Lung (tissue), 12 donors: ENCODE measurements around the gene SURF6. TPM values are rescaled to one million over a fixed set of nuclear protein-coding genes. Genes with fewer than 3 reads are reported as not detected.
A peak's percentile ranks its signal among the peaks of the same experiment; 100 is the strongest.

ENCODE experiments used
- ATAC-seq: fragments of 200-7000 bp; cut with Tn5 transposase; one replicate; pipeline ENCODE4 v1.9.1; 2020; ENCODE audit warnings: moderate number of reproducible peaks; ENCODE audit not compliant: insufficient read depth, low FRiP score
- DNase-seq, 3 donors: peaks; one replicate each; pipeline ENCODE4 v3.0.0-alpha.2; 2013 to 2017
- H3K27ac ChIP-seq, 2 donors: one replicate each; pipeline ENCODE4 v1.5.1; 2013; ENCODE audit warnings: mild to moderate bottlenecking in 2 of 2, moderate library complexity in 2 of 2, control low read depth in 1 of 2, inconsistent platforms in 1 of 2, low read depth in 1 of 2, low read length in 1 of 2
- H3K27me3 ChIP-seq, 3 donors: one replicate each; pipeline ENCODE4 v1.5.1; 2013; ENCODE audit warnings: low read length in 2 of 3; ENCODE audit not compliant: control insufficient read depth in 3 of 3, insufficient read depth in 3 of 3
- H3K36me3 ChIP-seq, 4 donors: one replicate each; pipeline ENCODE4 v1.5.1; 2013; ENCODE audit warnings: low read length in 4 of 4, mild to moderate bottlenecking in 1 of 4, moderate library complexity in 1 of 4; ENCODE audit not compliant: control insufficient read depth in 4 of 4, insufficient read depth in 4 of 4
- H3K4me1 ChIP-seq, 5 donors: one replicate each; pipeline ENCODE4 v1.5.1; 2013; ENCODE audit warnings: low read length in 5 of 5, mild to moderate bottlenecking in 2 of 5, moderate library complexity in 1 of 5; ENCODE audit not compliant: control insufficient read depth in 5 of 5, insufficient read depth in 5 of 5
- H3K4me3 ChIP-seq: one replicate; pipeline ENCODE4 v1.5.1; 2013; ENCODE audit warnings: mild to moderate bottlenecking, control low read depth, moderate library complexity
- H3K9ac ChIP-seq, 2 donors: one replicate each; pipeline ENCODE4 v1.5.1; 2013; ENCODE audit warnings: low read length in 2 of 2, control low read depth in 1 of 2; ENCODE audit not compliant: insufficient read depth in 1 of 2
- H3K9me3 ChIP-seq, 4 donors: one replicate each; pipeline ENCODE4 v1.5.1; 2013; ENCODE audit warnings: low read length in 3 of 4, mild to moderate bottlenecking in 1 of 4, moderate library complexity in 1 of 4; ENCODE audit not compliant: control insufficient read depth in 4 of 4, insufficient read depth in 3 of 4
- WGBS, 2 donors: extraction: QIAGEN DNeasy Blood & Tissue Kit; methylation state at CpG; one replicate each; pipeline ENCODE4 v1.1.7; 2013; 5-methylcytosine and 5-hydroxymethylcytosine counted together
- polyA plus RNA-seq, 2 donors: library from polyadenylated mRNA; stranded (reverse); fragments of 200-250 nt; gene quantifications; one replicate each; pipeline ENCODE4 v1.2.1, GENCODE V29; 2013
- total RNA-seq, 2 donors: library from RNA; depleted of rRNA in 1 of 2; stranded (reverse); fragments of >200 nt in 1 of 2; gene quantifications; one replicate each; pipeline ENCODE4 v1.2.1, GENCODE V29; 2014 to 2021
- TF ChIP-seq, protein P1 (sequence below): IDR thresholded peaks from 2 replicates; pipeline ENCODE4 v1.5.1; 2012; ENCODE audit warnings: mild to moderate bottlenecking; ENCODE audit errors: control extremely low read depth, extremely low read depth
- donor health status: control.
- donor health status: control.
- donor health status: Bipolar disorder and iron deficiency.
- donor health status: healthy.
- donor health status: DM: yes; HTN: yes; CAD: no.

Gene SURF6
- total and polyA plus RNA-seq, 4 donors, result 13.7 to 25.6 (median 23.8) TPM

DNA sequence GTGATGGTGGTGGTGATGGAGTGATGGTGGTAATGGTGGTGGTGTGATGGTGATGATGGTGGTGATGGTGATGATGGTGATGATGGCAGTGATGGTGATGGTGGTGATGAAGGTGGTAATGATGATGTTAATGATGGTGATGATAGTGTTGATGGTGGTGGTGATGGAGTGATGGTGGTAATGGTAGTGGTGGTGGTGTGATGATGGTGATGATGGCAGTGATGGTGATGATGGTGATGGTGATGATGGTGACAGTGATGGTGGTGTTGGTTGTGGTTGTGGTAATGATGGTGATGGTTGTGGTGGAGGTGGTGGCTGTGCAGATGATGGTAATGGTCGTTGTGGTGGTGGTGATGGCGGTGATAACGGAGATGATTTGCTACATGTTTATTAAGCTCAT is 47.5 kb upstream of the SURF6 start:
- Histone ChIP-seq H3K9me3 (no peaks in the 10 kb centered on the region), H3K36me3 (peaks cover 0 to 2% (median 0%) of the 10 kb centered on the region in 4 donors), H3K9ac (no peak overlapping the region), H3K4me3 (no peak overlapping the region), H3K27ac (no peak overlapping the region), H3K4me1 (no peaks in the 10 kb centered on the region), H3K27me3 (no peaks in the 10 kb centered on the region)
- TF ChIP-seq, protein P1, sequence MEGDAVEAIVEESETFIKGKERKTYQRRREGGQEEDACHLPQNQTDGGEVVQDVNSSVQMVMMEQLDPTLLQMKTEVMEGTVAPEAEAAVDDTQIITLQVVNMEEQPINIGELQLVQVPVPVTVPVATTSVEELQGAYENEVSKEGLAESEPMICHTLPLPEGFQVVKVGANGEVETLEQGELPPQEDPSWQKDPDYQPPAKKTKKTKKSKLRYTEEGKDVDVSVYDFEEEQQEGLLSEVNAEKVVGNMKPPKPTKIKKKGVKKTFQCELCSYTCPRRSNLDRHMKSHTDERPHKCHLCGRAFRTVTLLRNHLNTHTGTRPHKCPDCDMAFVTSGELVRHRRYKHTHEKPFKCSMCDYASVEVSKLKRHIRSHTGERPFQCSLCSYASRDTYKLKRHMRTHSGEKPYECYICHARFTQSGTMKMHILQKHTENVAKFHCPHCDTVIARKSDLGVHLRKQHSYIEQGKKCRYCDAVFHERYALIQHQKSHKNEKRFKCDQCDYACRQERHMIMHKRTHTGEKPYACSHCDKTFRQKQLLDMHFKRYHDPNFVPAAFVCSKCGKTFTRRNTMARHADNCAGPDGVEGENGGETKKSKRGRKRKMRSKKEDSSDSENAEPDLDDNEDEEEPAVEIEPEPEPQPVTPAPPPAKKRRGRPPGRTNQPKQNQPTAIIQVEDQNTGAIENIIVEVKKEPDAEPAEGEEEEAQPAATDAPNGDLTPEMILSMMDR, result no peak
- ATAC-seq (no peak), DNase-seq (no peak)
- 91% methylated on average over 3 of the region's 3 CpGs for WGBS, 2 donors

DNA sequence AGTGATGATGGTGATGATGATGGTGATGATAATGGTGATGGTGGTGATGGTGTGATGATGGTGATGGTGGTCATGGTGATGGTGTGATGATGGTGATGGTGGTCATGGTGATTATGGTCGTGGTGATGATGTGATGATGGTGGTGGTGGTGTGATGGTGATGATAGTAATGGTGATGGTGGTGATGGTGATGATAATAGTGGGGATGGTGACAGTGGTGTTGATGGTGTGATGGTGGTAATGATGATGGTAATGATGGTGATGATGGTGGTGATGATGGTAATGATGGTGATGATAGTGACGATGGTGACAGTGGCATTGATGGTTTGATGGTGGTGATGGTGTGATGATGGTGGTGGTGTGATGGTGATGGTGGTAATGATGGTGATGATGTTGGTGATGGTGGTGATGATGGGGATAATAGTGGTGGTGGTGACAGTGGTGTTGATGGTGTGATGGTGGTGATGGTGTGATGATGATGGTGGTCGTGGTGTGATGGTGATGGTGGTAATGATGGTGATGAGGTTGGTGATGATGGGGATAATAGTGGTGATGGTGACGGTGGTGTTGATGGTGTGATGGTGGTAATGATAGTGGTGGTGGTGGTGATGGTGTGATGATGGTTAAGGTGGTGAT is 46.6 kb upstream of the SURF6 start:
- Histone ChIP-seq H3K9me3 (no peaks in the 10 kb centered on the region), H3K4me1 (no peaks in the 10 kb centered on the region), H3K27ac (no peak overlapping the region), H3K9ac (no peak overlapping the region), H3K27me3 (no peaks in the 10 kb centered on the region), H3K4me3 (no peak overlapping the region), H3K36me3 (peaks cover 0 to 2% (median 0%) of the 10 kb centered on the region in 4 donors)
- WGBS, 2 donors, result 84 to 91% methylated on average over 4 of the region's 4 CpGs
- TF ChIP-seq, protein P1, result no peak
- DNase-seq, result no peak
- ATAC-seq, result no peak

DNA sequence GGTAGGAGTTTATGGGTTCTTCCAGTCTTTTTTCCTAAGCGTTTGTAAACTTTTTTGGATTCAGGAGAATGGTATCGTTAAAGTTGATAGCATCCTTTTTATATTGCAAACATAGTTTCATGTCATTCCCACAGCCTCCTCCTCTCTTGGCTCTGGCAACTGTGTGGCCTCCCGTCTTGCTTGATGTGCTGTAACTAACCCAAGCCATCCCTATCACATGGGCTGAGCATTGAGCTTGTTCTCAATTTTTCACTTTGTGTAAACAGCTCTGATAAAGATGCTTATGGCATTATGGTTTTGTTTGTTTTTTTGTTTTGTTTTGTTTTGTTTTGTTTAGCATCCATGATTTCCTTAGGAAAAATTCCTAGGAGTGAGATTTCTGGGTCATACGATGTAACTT is 44.7 kb upstream of the SURF6 start:
- Histone ChIP-seq H3K27me3 (no peaks in the 10 kb centered on the region), H3K9ac (no peak overlapping the region), H3K4me1 (peaks cover 0 to 5% (median 0%) of the 10 kb centered on the region in 5 donors), H3K36me3 (peaks cover 0 to 2% (median 0%) of the 10 kb centered on the region in 4 donors), H3K27ac (no peak overlapping the region), H3K4me3 (no peak overlapping the region), H3K9me3 (no peaks in the 10 kb centered on the region)
- 84 to 93% methylated on average over 4 of the region's 4 CpGs for WGBS, 2 donors
- DNase-seq (peak; percentile 41 to 73 (median 70)), ATAC-seq (no peak)
- TF ChIP-seq, protein P1, result no peak
